K562 (cell line): ENCODE results near the gene AKT3. TPM values are rescaled to one million over a fixed set of nuclear protein-coding genes. Genes with fewer than 3 reads are reported as not detected.

Source experiments
- ATF7 ChIP-seq: fragments of 450-650 bp; IDR thresholded peaks from 2 replicates; pipeline ENCODE4 v1.7.1; 2014; ENCODE audit warnings: mild to moderate bottlenecking, moderate library complexity
- CHD2 ChIP-seq: IDR thresholded peaks from 2 replicates; pipeline ENCODE4 v1.6.1; 2011; ENCODE audit warnings: low read depth, low read length
- CREM ChIP-seq: IDR thresholded peaks from 2 replicates; pipeline ENCODE4 v1.6.1; 2014; ENCODE audit warnings: antibody characterized with exemption, low read depth
- DIDO1 ChIP-seq: fragments of 450-650 bp; IDR thresholded peaks from 2 replicates; pipeline ENCODE4 v1.6.1; 2016; ENCODE audit warnings: low read depth, missing biosample characterization, missing genetic modification characterization
- DPF2 ChIP-seq: fragments of 450-650 bp; IDR thresholded peaks from 2 replicates; pipeline ENCODE4 v1.6.1; 2016
- E2F3 ChIP-seq: fragments of 250-450 bp; sonication (Bioruptor Pico); IDR thresholded peaks from 2 replicates; pipeline ENCODE4 v1.4.0; 2020; ENCODE audit warnings: mild to moderate bottlenecking
- E2F4 ChIP-seq: sonication (generic); formaldehyde crosslinking; IDR thresholded peaks from 2 replicates; pipeline ENCODE4 v1.8.0; 2022; ENCODE audit warnings: mild to moderate bottlenecking, low read depth, missing genetic modification reagents
- FOXA3 ChIP-seq, 2 experiments: fragments of 450-650 bp in 1 of 2; sonication (generic) in 1 of 2; formaldehyde crosslinking; IDR thresholded peaks in 1 of 2; conservative IDR thresholded peaks in 1 of 2; 2 replicates each; pipeline versions ENCODE4 v1.4.0 to v1.8.0; 2020 to 2022; ENCODE audit warnings: mild to moderate bottlenecking in 2 of 2, missing genetic modification reagents in 1 of 2
- GTF2B ChIP-seq: IDR thresholded peaks from 2 replicates; pipeline ENCODE4 v1.6.1; 2011; ENCODE audit not compliant: insufficient read length; ENCODE audit errors: extremely low read depth
- HDAC6 ChIP-seq: IDR thresholded peaks from 2 replicates; pipeline ENCODE4 v1.6.1; 2012; ENCODE audit warnings: low read depth, mild to moderate bottlenecking, control low read depth, inconsistent platforms, low read length, moderate library complexity
- HNRNPL ChIP-seq: fragments of 200-400 bp; formaldehyde crosslinking; IDR thresholded peaks from 2 replicates; pipeline ENCODE4 v1.6.1; 2017; ENCODE audit warnings: low read depth, mild to moderate bottlenecking, low read length
- KLF1 ChIP-seq: fragments of 450-650 bp; IDR thresholded peaks from 2 replicates; pipeline ENCODE4 v1.6.1; 2016; ENCODE audit warnings: missing genetic modification characterization, missing compliant biosample characterization
- NR0B1 ChIP-seq: fragments of 450-650 bp; IDR thresholded peaks from one replicate; pipeline ENCODE4 v1.6.1; 2018; ENCODE audit warnings: mild to moderate bottlenecking, moderate library complexity; ENCODE audit not compliant: partially characterized antibody
- PHF8 ChIP-seq: fragments of 200-600 bp; sonication (generic); IDR thresholded peaks from 2 replicates; pipeline ENCODE4 v1.6.1; 2012; ENCODE audit warnings: mixed run types, mild to moderate bottlenecking, inconsistent platforms, low read length, moderate library complexity, borderline replicate concordance
- STAG1 ChIP-seq: sonication (generic); formaldehyde crosslinking; IDR thresholded peaks from 2 replicates; pipeline ENCODE4 v1.5.0; 2020; ENCODE audit warnings: missing genetic modification reagents, borderline replicate concordance
- UBTF ChIP-seq, 2 experiments: IDR thresholded peaks; 2 replicates each; pipeline ENCODE4 v1.6.1; 2012; ENCODE audit warnings: improper control_type of control experiment in 2 of 2, low read depth in 2 of 2, low read length in 2 of 2, borderline replicate concordance in 1 of 2
- ZFX ChIP-seq: sonication (generic); formaldehyde crosslinking; IDR thresholded peaks from 2 replicates; pipeline ENCODE4 v1.8.0; 2022; ENCODE audit warnings: mild to moderate bottlenecking, missing genetic modification reagents, moderate library complexity
- ZNF740 ChIP-seq, 3 experiments: fragments of 200-800 bp in 1 of 3; sonication (Bioruptor generic) in 1 of 3; sonication (generic) in 1 of 3; formaldehyde crosslinking in 1 of 3; IDR thresholded peaks; 2 replicates each; pipeline versions ENCODE4 v1.6.1 to v1.8.0; 2016 to 2022; ENCODE audit warnings: mild to moderate bottlenecking in 2 of 3, missing compliant biosample characterization in 2 of 3, missing genetic modification characterization in 2 of 3, missing genetic modification reagents in 1 of 3
- ZNF780A ChIP-seq: fragments of 250-450 bp; sonication (Bioruptor Pico); IDR thresholded peaks from 2 replicates; pipeline ENCODE4 v1.5.0; 2021; ENCODE audit warnings: mild to moderate bottlenecking
- polyA plus RNA-seq, 8 experiments: library from polyadenylated mRNA; depleted of rRNA in 4 of 8; stranded (reverse) in 5 of 8; unstranded in 3 of 8; fragments of >200 nt; fragmentation: Nextera tagmentation in 2 of 8; fragmentation: Illumina TruSeq in 1 of 8; extraction: Ambion mirVana in 2 of 8; extraction: Trizol in 1 of 8; gene quantifications; 2 replicates each; pipeline versions ENCODE4 v1.2.1 to v1.2.3, GENCODE V29; 2011 to 2014; ENCODE audit warnings: inconsistent platforms in 1 of 8, missing spikeins in 1 of 8
- total RNA-seq, 7 experiments: library from RNA; depleted of rRNA in 6 of 7; stranded (reverse); fragments of >200 nt in 6 of 7; fragmentation: Illumina TruSeq in 2 of 7; extraction: Trizol in 2 of 7; gene quantifications; 2 replicates each; pipeline versions ENCODE4 v1.2.1 to v1.2.3, GENCODE V29; 2011 to 2021; ENCODE audit warnings: low replicate concordance in 1 of 7

AKT3 gene
- total and polyA plus RNA-seq, 9 of the 15 experiments (the other 6 are each of a cell fraction or from before 2014, with no cell fraction given), result 0.04 to 0.54 (median 0.18) TPM; not detected in 1

GRCh38 chr1:243850452-243851256, 611 bp upstream of the AKT3 start (continued):
- TF ChIP-seq E2F4 (CRISPR knock-in tag), result no peak
- 0 out of 2 replicates have a peak, but pooled peaks have one; percentile 38 for TF ChIP-seq KLF1 (tag)
- peak; percentile 42; the same call in 1 of the 2 replicates for TF ChIP-seq ATF7
- TF ChIP-seq E2F3 (CRISPR knock-in tag), result peak; percentile 77
- peak; percentile 84 for TF ChIP-seq CHD2
- TF ChIP-seq CREM, result peak; percentile 52
- 0 out of 2 replicates have a peak, but pooled peaks have one; percentile 15 for TF ChIP-seq STAG1 (CRISPR knock-in tag)
- TF ChIP-seq FOXA3 (CRISPR knock-in tag; conservative IDR thresholded peaks at IDR 0.05 in 1 of 2, IDR thresholded peaks at IDR 0.05 in 1 of 2), result peak in 1 of 2 experiments; percentile 76; a peak in 2 of 4 replicates
- no peak for TF ChIP-seq HDAC6
- TF ChIP-seq ZNF780A (CRISPR knock-in tag), result no peak
- TF ChIP-seq UBTF (IDR thresholded peaks at IDR 0.05; ENCODE audit: borderline replicate concordance in 1 of 2, low read depth in 2 of 2, low read length in 2 of 2), result 0 out of 4 replicates have a peak, but pooled peaks of 1 of the 2 experiments have one; percentile 47
- TF ChIP-seq PHF8, result peak; percentile 49; the same call in 1 of the 2 replicates
- peak; percentile 48; the same call in 1 of the 2 replicates for TF ChIP-seq HNRNPL
- no peak for TF ChIP-seq GTF2B
- 0 out of 2 replicates have a peak, but pooled peaks have one; percentile 31 for TF ChIP-seq ZNF740 (CRISPR knock-in tag; IDR thresholded peaks at IDR 0.05)
- TF ChIP-seq ZNF740 (tag; IDR thresholded peaks at IDR 0.05), result no peak
- no peak for TF ChIP-seq DIDO1 (tag)
- no peak for TF ChIP-seq DPF2
- TF ChIP-seq ZFX (CRISPR knock-in tag), result peak; percentile 42; the same call in 1 of the 2 replicates
- no peak for TF ChIP-seq NR0B1
